HG02884 (cell line): Measurements from ENCODE around the gene RAD51.

Experiments
- ATAC-seq: cut with Tn5 transposase; IDR thresholded peaks from one replicate; pipeline ENCODE4 v1.9.1; 2021; ENCODE audit warnings: mild to moderate bottlenecking, moderate library complexity; ENCODE audit not compliant: unreplicated experiment

The RAD51 gene

DNA sequence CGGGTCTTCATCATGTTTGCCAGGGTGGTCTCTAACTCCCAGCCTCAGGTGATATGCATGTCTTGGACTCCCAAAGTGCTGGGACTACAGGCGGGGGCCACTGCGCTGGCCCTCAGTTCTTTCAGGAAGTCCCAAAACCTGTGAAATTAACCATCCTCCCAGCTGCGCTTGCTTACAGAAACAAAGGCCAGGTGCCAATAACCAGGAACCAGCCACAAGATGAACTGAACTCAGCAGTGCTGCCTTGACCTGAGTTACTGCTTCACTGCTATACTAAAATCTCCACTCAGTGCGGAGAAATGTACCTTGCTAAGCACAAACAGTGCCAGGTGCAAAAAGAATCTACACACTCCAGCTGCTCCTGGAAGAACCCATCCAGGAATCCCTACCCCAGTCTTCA lies 65.0 kb downstream of the RAD51 start:
- ATAC-seq: no peak

GRCh38 chr15:40762919-40763800 lies 68.2 kb downstream of the RAD51 start:
- ATAC-seq: peak; percentile 9

GRCh38 chr15:40763801-40764628 lies 69.0 kb downstream of the RAD51 start, which contains the start of gene GCHFR:
TSS of gene GCHFR (plus strand) at chr15:40764068. CDS start at chr15:40764181, 113 bp downstream.
- ATAC-seq: peak; percentile 67

GRCh38 chr15:40764629-40765103 lies 69.7 kb downstream of the RAD51 start:
- ATAC-seq: no peak

GRCh38 chr15:40766194-40766815 lies 71.3 kb downstream of the RAD51 start:
- ATAC-seq: no peak

- ATAC-seq: no peak
Measured at GRCh38 chr15:40766906-40767837, 72.2 kb downstream of the RAD51 start.

- no peak for ATAC-seq
Measured at GRCh38 chr15:40767838-40768500, 73.0 kb downstream of the RAD51 start.

DNA sequence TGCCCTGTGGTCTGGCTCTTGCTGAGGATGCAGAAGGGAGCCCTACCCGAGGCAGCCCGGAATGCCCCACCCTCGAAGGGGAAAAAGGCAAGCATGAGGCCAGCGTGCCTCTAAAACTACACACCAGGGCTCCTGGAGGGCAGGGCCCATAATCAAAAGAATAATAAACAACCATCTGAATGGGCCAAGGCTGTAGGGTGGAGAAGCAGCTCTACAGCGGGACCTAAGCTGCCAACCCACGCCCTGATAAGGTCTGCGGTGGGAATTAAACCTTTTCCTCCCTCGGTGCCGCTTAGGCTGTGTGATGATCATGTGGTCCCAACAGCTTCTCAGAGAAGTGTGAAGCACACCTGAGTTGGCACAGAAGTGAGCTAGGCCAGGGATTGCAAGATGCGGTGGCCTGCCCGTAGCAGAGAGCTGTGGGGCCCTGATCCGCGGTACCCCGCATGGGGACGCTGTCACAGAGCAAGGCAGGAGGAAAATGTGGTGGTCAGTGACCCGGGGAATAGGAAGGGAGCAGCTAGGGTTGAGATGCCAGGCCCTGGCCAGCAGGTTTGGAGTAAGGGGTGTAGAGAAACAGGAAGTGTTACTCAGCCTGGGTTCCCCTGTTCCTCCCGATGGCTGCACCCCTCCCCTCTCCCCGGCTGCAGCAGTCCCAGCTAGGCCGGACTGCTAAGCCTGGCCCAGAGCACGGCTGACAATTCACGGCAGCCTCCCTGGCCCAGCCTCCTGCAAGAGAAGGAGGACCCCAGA lies 73.7 kb downstream of the RAD51 start:
- no peak for ATAC-seq

DNA sequence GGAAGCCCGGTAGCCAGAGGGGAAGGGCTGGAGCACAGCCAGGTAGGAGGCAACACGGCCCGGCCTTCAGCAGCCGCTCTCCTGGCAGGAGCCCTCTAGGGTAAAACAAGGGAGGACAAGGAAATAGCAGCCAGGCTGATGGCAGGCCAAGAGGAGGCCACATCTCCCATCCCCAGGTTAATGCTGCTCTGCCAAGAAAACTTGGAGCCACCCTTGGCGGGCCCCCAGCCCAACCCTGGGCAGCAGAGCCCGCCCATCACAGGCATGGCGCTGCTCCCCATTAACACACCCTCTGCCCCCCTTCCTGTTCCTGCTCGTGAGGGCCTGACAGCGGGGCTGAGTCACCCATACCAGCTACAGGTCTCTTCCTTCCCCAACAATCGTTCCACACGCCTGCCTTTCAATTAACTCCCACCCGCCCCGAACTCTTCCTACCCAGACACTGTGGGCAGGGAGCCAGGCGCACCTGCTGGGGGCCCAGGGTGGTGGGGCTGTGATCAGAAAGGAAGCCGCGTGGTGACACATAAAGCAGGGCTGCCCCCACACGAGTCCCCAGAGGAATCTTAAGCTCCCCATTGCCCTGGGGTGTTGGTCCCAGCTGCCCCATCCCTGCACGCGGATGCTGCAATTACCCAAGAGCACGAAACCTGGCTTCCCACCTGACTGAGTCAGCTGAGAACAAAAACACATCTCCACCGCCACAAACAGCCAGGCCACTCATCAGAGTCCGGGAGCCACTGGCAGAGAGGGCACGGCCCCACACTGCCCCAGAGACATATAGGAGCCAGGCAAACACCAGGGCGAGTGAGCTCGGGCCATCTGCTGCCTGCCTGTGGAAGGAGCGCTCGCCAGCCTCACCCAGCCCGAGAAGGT lies 74.5 kb downstream of the RAD51 start, which contains the start of gene C15orf62:
C15orf62 (plus strand) TSS at position 707 of the 873 bp plus-strand sequence. CDS start 516 bp downstream, outside the sequence.
- peak; percentile 43 for ATAC-seq

DNA sequence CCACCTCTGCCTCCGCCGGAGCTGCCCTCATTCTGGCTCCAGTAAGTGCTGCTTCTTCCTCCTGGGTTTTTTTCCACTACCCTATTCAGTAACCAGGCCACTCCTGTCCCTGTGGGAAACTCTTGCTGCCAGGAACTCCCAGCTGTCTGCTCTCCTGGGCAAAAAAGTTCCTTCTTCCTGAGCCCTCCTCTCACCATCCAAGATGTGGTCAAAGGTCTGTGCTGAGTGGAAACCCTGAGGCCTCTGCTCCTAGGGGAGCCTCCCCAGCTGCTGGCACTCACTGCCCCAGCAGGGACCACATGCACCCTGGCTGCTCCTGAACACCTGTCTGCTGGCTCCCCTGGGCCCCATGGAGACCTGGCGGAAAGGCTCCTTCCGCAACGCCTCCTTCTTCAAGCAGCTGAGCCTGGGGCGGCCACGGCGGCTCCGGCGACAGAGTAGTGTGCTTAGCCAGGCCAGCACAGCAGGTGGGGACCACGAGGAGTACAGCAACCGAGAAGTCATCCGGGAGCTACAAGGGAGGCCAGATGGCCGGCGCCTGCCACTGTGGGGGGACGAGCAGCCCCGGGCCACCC lies 75.3 kb downstream of the RAD51 start:
- no peak for ATAC-seq

GRCh38 chr15:40771242-40771641 lies 76.3 kb downstream of the RAD51 start:
- no peak for ATAC-seq

DNA sequence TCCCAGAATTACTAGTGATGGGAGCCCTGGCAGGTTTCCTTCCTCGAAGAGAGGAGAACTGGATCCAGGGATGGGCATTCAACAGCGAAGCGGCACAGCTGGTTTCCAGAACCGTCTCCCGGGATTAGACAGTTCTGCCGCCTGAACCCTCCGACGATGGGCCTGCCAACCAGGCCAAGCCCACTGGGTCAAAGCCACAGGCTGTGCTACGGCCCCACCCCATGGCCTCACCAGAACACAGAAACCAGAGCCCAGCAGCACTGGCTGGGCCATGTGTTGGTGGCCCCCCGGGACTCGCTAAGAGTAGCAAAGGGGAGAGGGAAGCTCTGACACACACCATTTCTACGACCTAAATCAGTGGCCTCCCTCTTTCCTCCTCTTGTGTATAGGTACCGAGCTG lies 77.0 kb downstream of the RAD51 start:
- ATAC-seq: no peak

GRCh38 chr15:40773496-40773895 lies 78.5 kb downstream of the RAD51 start:
- ATAC-seq: no peak

GRCh38 chr15:40773902-40774301 lies 78.9 kb downstream of the RAD51 start:
- no peak for ATAC-seq

DNA sequence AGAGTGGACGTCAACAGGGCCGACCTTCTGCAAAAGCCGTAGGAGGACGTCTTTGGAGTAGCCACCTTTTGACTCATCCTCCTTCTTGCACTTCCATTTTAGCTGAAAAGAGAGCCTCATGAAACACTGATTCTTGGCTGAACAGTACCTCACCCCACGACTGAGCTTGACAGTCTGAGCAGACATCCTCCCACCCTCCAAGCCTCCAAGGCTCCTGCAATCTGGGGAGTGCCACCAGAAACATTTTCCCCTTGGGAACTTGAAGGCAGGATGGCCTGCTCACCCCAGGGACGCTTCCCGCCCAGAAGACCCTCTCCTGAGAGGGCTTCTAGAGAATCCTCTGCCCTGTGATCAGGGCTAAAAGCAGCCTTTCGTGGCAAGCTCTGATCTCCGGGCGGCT lies 80.0 kb downstream of the RAD51 start:
- no peak for ATAC-seq

- ATAC-seq: no peak
Measured at GRCh38 chr15:40775740-40776536, 81.0 kb downstream of the RAD51 start.
